HG03159 (cell line): ENCODE data around the gene LAMB4.

ENCODE experiments used
- ATAC-seq: cut with Tn5 transposase; IDR thresholded peaks from one replicate; pipeline ENCODE4 v1.9.1; 2021; ENCODE audit warnings: mild to moderate bottlenecking, moderate library complexity; ENCODE audit not compliant: unreplicated experiment

LAMB4 gene, protein sequence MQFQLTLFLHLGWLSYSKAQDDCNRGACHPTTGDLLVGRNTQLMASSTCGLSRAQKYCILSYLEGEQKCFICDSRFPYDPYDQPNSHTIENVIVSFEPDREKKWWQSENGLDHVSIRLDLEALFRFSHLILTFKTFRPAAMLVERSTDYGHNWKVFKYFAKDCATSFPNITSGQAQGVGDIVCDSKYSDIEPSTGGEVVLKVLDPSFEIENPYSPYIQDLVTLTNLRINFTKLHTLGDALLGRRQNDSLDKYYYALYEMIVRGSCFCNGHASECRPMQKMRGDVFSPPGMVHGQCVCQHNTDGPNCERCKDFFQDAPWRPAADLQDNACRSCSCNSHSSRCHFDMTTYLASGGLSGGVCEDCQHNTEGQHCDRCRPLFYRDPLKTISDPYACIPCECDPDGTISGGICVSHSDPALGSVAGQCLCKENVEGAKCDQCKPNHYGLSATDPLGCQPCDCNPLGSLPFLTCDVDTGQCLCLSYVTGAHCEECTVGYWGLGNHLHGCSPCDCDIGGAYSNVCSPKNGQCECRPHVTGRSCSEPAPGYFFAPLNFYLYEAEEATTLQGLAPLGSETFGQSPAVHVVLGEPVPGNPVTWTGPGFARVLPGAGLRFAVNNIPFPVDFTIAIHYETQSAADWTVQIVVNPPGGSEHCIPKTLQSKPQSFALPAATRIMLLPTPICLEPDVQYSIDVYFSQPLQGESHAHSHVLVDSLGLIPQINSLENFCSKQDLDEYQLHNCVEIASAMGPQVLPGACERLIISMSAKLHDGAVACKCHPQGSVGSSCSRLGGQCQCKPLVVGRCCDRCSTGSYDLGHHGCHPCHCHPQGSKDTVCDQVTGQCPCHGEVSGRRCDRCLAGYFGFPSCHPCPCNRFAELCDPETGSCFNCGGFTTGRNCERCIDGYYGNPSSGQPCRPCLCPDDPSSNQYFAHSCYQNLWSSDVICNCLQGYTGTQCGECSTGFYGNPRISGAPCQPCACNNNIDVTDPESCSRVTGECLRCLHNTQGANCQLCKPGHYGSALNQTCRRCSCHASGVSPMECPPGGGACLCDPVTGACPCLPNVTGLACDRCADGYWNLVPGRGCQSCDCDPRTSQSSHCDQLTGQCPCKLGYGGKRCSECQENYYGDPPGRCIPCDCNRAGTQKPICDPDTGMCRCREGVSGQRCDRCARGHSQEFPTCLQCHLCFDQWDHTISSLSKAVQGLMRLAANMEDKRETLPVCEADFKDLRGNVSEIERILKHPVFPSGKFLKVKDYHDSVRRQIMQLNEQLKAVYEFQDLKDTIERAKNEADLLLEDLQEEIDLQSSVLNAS (N-terminal part only)

GRCh38 chr7:108130261-108130660 is at the start of gene LAMB4:
Gene LAMB4, minus strand, starts transcription at chr7:108130361. Its CDS starts 7,197 bp downstream, at chr7:108123164.
- ATAC-seq: no peak

DNA sequence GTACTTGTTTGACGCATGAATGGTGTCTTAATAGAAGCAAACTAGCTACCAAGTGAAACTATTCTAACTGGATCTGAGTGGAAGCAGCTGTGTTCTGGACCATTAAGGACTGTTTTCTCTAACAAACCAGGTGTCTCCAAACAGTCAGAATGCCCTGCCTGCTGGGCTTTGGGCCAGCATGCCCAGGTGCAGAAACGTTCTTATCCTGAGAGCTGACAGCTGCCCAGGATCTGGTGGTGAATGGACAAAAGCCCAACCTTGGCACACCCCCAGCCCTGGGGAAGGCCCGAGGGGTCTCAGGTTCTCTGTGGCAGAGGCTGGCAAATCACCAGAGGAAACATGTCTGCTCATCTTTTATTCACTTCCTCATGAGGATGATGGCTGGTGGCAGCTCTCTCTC is 48.2 kb upstream of the LAMB4 start:
- ATAC-seq: no peak

- no peak for ATAC-seq
These were observed 41.0 kb upstream of the LAMB4 start for GRCh38 chr7:108171164-108171563.

DNA sequence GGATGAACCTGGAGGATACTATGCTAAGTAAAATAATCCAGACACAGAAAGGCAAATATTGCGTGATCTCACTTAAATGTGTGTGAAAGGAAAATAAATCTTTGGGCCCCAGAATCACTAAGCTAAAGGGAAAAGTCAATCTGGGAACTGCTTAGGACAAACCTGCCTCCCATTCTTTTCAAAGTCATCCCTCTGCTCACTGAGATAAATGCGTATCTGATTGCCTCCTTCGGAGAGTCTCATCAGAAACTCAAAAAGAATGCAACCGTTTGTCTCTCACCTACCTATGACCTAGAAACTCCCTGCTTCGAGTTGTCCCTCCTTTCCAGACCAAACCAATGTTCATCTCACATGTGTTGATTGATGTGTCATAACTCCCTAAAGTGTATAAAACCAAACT is 40.1 kb upstream of the LAMB4 start:
- ATAC-seq: no peak

DNA sequence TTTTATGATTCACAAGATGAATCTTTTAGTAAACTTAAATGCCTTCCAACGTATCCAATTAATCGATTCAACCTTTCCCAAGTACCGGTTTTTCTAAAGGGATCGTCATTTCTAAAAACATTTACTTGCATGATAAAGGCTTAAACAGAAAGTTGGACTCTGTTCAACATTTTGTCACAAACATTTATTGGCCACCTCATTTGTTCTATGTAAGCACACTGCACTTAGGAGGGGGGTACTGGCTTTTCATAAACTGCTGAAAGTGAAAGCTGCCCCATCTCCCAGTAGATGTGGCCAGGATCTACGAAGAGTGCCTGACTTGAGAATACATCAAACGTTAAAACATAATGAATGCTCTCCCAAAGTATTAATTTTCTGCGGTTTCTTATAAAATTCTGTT is 37.3 kb upstream of the LAMB4 start:
- no peak for ATAC-seq

- no peak for ATAC-seq
These were observed 36.5 kb upstream of the LAMB4 start for GRCh38 chr7:108166687-108167086.

GRCh38 chr7:108165723-108166122 is 35.6 kb upstream of the LAMB4 start:
- no peak for ATAC-seq

DNA sequence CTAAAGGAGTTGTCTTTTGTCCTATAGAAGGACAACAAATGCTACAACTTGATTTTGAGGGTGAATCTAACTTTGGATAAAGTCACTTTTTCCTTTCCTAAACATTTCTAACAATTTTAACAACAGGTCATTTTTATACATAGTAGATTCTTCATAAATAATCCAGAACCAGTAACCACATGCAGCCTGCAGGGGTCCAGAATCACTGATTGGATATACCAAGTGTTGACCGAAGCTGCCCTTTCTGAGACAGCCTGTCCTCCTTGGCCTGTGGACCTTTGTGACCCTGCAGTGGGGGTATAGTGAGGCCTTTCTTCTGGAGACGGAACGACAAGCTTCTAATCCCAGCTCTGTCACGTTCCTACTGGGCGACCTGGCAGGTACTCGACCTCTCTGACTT is 34.8 kb upstream of the LAMB4 start:
- no peak for ATAC-seq

GRCh38 chr7:108164342-108164741 is 34.2 kb upstream of the LAMB4 start:
- ATAC-seq: no peak

DNA sequence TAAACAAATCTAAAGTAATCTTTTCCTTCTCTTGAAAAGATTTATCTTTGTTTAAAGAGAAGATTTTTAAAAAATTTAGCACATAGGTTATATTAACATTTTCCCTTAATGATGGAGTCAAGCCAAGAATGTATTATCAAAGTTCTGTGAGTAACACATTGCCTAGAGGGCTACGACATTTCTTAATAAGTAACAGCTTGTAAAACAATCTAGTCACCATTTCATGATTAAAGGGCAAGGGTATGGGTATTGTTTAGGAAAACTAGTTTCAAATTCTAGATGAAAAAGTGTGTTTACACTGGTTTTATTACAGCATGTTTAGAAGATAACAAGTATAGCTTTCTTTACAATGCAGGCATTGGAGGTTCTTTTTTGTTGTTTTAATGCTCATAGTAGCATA is 28.6 kb upstream of the LAMB4 start:
- ATAC-seq: no peak

GRCh38 chr7:108157606-108158335 is 27.6 kb upstream of the LAMB4 start:
- ATAC-seq: no peak

DNA sequence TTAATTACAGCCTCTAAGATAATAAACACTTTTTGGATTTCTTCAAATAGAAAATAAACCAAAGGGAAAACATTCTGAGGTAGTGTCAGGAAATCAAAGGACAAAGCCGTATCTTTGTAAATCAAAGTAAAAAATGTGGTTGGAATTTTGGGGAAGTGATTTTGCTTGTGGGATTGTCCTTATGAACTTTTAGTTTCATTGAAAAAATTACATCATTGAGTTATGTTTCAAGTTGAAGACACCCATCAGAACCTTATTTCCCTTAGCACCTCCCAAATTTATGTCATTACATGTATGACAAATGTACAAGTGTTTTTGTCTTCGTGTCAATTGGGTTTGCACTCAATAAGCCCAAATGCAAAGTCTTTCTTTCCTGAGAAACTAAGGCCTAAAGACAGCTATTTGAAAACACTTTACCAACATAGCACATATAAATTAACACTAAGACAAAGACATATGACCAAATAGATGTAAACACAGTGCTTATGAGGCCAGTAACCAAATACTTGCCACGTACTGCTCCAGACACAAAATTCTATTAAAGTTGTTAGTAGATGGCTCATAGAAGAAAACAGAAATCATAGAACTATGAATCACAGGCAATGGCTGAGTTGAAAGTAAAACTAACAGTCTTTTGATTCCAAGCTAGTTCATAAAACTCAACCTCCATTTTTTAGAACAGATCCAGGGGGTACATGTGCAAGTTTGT is 26.9 kb upstream of the LAMB4 start:
- ATAC-seq: no peak

DNA sequence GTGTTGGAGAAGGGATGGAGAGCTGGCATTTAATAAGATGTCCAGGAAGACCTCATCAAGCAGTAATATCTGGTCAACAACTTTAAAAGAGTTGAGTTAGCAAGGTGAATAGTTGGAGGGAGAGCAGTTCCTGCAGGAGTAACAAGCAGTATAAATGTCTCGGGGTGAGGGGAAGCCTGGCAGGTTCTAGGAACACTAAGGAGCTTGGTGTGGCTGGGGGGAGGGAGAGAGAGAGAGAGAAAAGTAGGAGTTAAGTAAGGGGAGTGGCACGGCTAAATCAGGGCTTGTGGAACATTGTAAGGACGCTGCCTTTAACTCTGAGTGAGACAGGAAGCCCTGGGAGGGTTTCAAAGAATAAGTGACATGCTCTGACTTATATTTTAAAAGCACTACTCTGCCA is 22.0 kb upstream of the LAMB4 start:
- no peak for ATAC-seq

- ATAC-seq: no peak
These were observed 19.7 kb upstream of the LAMB4 start for GRCh38 chr7:108149908-108150307.

DNA sequence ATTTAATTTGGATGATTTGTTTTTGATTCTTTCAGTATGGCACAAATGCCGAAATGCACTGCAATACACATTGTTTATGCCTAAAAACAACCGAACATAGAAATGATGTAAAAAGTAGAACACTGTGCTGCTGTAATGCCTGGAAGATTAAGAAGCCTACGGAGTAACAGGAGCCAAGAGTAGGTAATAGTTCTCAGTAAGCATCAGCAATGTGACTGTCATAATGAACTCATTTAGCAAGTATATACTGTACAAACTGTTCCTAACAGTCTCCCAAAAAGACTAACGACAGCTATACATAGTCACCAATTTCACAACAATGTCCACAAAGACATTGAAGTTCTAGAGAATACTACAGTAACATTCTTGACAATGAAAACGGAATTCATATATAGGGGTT is 19.0 kb upstream of the LAMB4 start:
- ATAC-seq: no peak

DNA sequence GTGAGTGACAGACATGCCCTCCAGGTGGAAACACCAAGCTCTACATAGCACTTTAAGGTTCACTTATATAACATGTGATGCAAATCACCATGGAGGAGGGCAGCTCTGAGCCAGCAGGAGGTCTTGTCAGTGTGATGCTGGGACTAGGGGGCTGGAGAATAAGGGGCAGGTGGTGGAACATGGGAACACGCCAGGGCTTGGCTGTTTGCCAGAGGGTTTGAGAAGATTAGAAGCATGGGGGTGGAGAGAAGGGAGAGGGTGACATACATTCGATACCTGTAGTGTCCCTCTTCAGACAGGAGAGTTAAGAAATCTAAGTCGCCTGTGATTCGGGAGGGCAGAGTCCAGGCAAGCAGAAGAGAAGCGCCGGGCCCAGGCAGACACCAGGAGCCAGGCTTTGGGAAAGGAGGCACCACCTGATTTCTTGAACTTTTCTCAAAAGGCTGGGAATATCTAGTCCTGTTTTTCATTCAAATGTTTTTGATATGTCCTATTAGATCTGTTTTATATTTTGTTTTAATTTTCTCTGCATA is 16.9 kb upstream of the LAMB4 start:
- no peak for ATAC-seq

- ATAC-seq: no peak
These were observed 16.1 kb upstream of the LAMB4 start for GRCh38 chr7:108146070-108146842.

- ATAC-seq: no peak
These were observed 15.2 kb upstream of the LAMB4 start for GRCh38 chr7:108145401-108145800.

GRCh38 chr7:108144931-108145330 is 14.8 kb upstream of the LAMB4 start:
- no peak for ATAC-seq
